ENCODE data around the gene COLQ.

DNA sequence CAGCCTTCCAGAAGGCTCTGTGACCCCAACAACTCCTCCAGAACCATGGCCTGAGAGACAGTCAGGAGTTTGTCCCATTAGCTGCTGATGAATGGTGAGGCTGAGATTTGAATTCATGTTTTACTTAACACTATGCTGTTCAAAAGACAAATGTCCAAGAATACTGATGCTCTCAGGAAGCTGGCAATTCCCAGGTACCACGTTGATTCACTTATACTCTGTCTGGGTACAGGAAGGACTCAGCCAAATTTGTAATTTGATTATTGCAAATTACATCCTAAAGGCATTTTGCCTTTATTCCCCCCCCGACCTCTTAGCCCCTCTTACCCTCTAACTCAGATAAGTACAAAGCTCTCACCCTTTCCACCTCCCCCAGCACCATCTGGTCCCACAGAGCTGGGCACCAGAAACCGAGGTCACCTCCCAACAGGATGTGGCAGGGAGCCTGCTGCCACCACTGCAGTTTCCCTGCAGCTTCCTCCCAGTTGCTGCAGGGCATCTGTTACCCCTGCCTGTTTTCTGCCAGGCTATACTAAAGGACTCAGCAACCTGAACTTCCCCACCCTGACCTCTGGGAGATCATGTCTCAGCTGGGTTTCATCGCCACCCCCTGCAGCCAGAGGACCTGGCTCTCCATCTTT lies 60.5 kb downstream of the COLQ start:
- TF ChIP-seq, protein P1, sequence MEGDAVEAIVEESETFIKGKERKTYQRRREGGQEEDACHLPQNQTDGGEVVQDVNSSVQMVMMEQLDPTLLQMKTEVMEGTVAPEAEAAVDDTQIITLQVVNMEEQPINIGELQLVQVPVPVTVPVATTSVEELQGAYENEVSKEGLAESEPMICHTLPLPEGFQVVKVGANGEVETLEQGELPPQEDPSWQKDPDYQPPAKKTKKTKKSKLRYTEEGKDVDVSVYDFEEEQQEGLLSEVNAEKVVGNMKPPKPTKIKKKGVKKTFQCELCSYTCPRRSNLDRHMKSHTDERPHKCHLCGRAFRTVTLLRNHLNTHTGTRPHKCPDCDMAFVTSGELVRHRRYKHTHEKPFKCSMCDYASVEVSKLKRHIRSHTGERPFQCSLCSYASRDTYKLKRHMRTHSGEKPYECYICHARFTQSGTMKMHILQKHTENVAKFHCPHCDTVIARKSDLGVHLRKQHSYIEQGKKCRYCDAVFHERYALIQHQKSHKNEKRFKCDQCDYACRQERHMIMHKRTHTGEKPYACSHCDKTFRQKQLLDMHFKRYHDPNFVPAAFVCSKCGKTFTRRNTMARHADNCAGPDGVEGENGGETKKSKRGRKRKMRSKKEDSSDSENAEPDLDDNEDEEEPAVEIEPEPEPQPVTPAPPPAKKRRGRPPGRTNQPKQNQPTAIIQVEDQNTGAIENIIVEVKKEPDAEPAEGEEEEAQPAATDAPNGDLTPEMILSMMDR (conservative IDR thresholded peaks at IDR 0.05; ENCODE audit: low read depth, low read length): no peak
- no peak for TF ChIP-seq EZH2phosphoT487 (IDR thresholded peaks at IDR 0.05; ENCODE audit: borderline replicate concordance, low read length)
